HL-60 (cell line): ENCODE measurements around the gene PACS1.

Source experiments
- DNase-seq, 2 experiments: peaks; one replicate each; pipeline ENCODE4 v3.0.0-alpha.2; 2010 to 2020; ENCODE audit warnings: low read depth in 1 of 2, low spot score in 1 of 2
- H3K27ac ChIP-seq: fragments of 250-450 bp; sonication (Bioruptor Pico); replicated peaks from 2 replicates; pipeline ENCODE4 v1.5.1; 2020; ENCODE audit warnings: mild to moderate bottlenecking, moderate library complexity
- H3K27me3 ChIP-seq: fragments of 250-450 bp; sonication (Bioruptor Pico); 2 replicates; pipeline ENCODE4 v1.5.1; 2021; ENCODE audit warnings: mild to moderate bottlenecking, moderate library complexity; ENCODE audit not compliant: insufficient read depth, poor library complexity, severe bottlenecking
- H3K4me3 ChIP-seq: replicated peaks from 2 replicates; pipeline ENCODE4 v1.5.1; 2011; ENCODE audit warnings: mild to moderate bottlenecking, control low read depth, low read length; ENCODE audit not compliant: insufficient read depth
- GABPA ChIP-seq: IDR thresholded peaks from 2 replicates; pipeline ENCODE4 v1.6.1; 2012; ENCODE audit warnings: low read depth
- POLR2AphosphoS5 ChIP-seq: IDR thresholded peaks from 2 replicates; pipeline ENCODE4 v1.6.1; 2012; ENCODE audit warnings: low read depth
- SPI1 ChIP-seq: IDR thresholded peaks from 2 replicates; pipeline ENCODE4 v1.6.1; 2012; ENCODE audit warnings: low read depth, mild to moderate bottlenecking, borderline replicate concordance
- TF ChIP-seq, protein P1 (sequence below): IDR thresholded peaks from one replicate; pipeline ENCODE4 v1.5.1; 2011; ENCODE audit warnings: low read length, control low read depth, inconsistent platforms; ENCODE audit not compliant: insufficient read depth
- TF ChIP-seq, protein P2 (sequence below): IDR thresholded peaks from 2 replicates; pipeline ENCODE4 v1.6.1; 2012; ENCODE audit warnings: low read depth; ENCODE audit not compliant: insufficient replicate concordance

Gene PACS1

DNA sequence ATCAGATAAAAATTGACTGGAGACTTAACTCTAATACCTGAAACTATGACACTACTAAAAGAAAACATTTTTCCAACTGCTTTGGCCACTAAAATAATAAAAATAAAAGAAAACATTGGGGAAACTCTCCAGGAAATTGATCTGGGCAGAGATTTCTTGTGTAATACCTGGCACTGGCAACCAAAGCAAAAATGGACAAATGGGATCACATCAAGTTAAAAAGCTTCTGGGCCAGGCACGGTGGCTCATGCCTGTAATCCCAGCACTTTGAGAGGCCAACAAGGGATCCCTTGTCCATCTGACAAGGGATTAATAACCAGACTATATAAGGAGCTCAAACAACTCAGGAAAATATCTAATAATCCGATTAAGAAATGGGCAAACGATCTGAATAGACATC, 133.8 kb downstream of the PACS1 start:
- Histone ChIP-seq H3K27ac (no peak overlapping the region), H3K4me3 (no peak overlapping the region), H3K27me3 (no peaks in the 10 kb centered on the region)
- TF ChIP-seq GABPA (no peak), SPI1 (no peak), POLR2AphosphoS5 (no peak)
- TF ChIP-seq, protein P1, sequence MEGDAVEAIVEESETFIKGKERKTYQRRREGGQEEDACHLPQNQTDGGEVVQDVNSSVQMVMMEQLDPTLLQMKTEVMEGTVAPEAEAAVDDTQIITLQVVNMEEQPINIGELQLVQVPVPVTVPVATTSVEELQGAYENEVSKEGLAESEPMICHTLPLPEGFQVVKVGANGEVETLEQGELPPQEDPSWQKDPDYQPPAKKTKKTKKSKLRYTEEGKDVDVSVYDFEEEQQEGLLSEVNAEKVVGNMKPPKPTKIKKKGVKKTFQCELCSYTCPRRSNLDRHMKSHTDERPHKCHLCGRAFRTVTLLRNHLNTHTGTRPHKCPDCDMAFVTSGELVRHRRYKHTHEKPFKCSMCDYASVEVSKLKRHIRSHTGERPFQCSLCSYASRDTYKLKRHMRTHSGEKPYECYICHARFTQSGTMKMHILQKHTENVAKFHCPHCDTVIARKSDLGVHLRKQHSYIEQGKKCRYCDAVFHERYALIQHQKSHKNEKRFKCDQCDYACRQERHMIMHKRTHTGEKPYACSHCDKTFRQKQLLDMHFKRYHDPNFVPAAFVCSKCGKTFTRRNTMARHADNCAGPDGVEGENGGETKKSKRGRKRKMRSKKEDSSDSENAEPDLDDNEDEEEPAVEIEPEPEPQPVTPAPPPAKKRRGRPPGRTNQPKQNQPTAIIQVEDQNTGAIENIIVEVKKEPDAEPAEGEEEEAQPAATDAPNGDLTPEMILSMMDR = no peak
- TF ChIP-seq, protein P2, sequence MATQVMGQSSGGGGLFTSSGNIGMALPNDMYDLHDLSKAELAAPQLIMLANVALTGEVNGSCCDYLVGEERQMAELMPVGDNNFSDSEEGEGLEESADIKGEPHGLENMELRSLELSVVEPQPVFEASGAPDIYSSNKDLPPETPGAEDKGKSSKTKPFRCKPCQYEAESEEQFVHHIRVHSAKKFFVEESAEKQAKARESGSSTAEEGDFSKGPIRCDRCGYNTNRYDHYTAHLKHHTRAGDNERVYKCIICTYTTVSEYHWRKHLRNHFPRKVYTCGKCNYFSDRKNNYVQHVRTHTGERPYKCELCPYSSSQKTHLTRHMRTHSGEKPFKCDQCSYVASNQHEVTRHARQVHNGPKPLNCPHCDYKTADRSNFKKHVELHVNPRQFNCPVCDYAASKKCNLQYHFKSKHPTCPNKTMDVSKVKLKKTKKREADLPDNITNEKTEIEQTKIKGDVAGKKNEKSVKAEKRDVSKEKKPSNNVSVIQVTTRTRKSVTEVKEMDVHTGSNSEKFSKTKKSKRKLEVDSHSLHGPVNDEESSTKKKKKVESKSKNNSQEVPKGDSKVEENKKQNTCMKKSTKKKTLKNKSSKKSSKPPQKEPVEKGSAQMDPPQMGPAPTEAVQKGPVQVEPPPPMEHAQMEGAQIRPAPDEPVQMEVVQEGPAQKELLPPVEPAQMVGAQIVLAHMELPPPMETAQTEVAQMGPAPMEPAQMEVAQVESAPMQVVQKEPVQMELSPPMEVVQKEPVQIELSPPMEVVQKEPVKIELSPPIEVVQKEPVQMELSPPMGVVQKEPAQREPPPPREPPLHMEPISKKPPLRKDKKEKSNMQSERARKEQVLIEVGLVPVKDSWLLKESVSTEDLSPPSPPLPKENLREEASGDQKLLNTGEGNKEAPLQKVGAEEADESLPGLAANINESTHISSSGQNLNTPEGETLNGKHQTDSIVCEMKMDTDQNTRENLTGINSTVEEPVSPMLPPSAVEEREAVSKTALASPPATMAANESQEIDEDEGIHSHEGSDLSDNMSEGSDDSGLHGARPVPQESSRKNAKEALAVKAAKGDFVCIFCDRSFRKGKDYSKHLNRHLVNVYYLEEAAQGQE = no peak
- no peak for DNase-seq

DNA sequence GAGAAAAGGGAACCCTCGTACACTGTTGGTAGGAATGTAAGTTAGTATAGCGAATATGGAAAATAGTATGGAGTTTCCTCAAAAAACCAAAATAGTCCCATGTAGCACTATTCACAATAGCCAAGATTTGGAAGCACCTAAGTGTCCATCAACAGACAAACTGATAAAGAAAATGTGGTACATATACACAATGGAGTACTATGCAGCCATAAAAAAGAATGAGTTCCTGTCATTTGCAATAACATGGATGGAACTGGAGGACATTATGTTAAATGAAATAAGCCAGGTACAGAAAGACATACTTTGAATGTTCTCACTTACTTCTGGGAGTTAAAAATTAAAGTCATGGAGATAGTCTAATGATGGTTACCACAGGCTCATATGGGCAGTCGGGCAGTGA, 134.3 kb downstream of the PACS1 start:
- H3K27me3 ChIP-seq = no peaks in the 10 kb centered on the region
- DNase-seq = no peak
- no peak overlapping the region for H3K4me3 ChIP-seq
- TF ChIP-seq GABPA (no peak), SPI1 (no peak), POLR2AphosphoS5 (no peak)
- TF ChIP-seq, protein P1 = no peak
- TF ChIP-seq, protein P2 = no peak
- no peak overlapping the region for H3K27ac ChIP-seq

DNA sequence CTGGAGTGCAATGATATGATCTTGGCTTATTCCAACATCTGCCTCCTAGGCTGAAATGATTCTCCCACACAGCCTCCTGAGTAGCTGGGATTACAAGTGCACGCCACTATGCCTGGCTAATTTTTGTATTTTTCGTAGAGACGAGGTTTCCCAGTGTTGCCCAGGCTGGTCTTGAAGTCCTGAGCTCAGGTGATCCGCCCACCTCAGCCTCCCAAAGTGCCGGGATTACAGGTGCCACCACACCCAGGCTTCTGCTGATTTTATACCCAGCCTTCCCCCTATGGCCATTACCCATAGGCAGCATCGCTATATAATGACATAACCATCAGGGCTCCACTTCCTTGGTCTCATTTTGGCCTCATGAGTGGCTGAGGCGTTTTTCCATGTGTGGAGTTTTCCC, 137.7 kb downstream of the PACS1 start:
- Histone ChIP-seq H3K27ac (no peak overlapping the region), H3K4me3 (no peak overlapping the region), H3K27me3 (no peaks in the 10 kb centered on the region)
- DNase-seq = no peak
- TF ChIP-seq POLR2AphosphoS5 = no peak
- TF ChIP-seq, protein P2 = no peak
- TF ChIP-seq, protein P1 = no peak
- no peak for TF ChIP-seq SPI1
- TF ChIP-seq GABPA = no peak
